NT2/D1 (cell line): ENCODE results near the gene CFAP20DC.
"Not testable (repeated sequence)": the region's sequence is repeated elsewhere in the genome, so short reads cannot be mapped to it uniquely, and the experiment has no call there.

Experiments
- DNase-seq: peaks from one replicate; pipeline ENCODE4 v3.0.0-alpha.2; 2011; ENCODE audit warnings: low read depth, low spot score
- H3K27me3 ChIP-seq: 2 replicates; pipeline ENCODE4 v1.6.0; 2011; ENCODE audit warnings: mild to moderate bottlenecking; ENCODE audit not compliant: insufficient read length, insufficient read depth
- H3K36me3 ChIP-seq: 2 replicates; pipeline ENCODE4 v1.6.1; 2011; ENCODE audit warnings: mild to moderate bottlenecking, low read length, mixed read lengths; ENCODE audit not compliant: insufficient read depth, insufficient read length
- H3K4me1 ChIP-seq: 2 replicates; pipeline ENCODE4 v1.5.1; 2011; ENCODE audit not compliant: insufficient read depth, insufficient read length
- H3K4me3 ChIP-seq: 2 replicates; pipeline ENCODE4 v1.5.1; 2011; ENCODE audit warnings: low read depth; ENCODE audit not compliant: insufficient read length
- H3K9ac ChIP-seq: 2 replicates; pipeline ENCODE4 v1.6.0; 2011; ENCODE audit warnings: low read depth; ENCODE audit not compliant: insufficient read length
- H3K9me3 ChIP-seq: 2 replicates; pipeline ENCODE4 v1.5.1; 2011; ENCODE audit warnings: mild to moderate bottlenecking, low read length; ENCODE audit not compliant: insufficient read depth
- SUZ12 ChIP-seq: IDR thresholded peaks from 2 replicates; pipeline ENCODE4 v1.6.1; 2011; ENCODE audit not compliant: insufficient read length, insufficient read depth; ENCODE audit errors: extremely low read depth
- YY1 ChIP-seq: IDR thresholded peaks from 2 replicates; pipeline ENCODE4 v1.6.1; 2011; ENCODE audit not compliant: insufficient read length, insufficient read depth
- ZNF274 ChIP-seq: IDR thresholded peaks from 2 replicates; pipeline ENCODE4 v1.6.1; 2011; ENCODE audit warnings: mild to moderate bottlenecking, low read depth, low read length

The CFAP20DC gene

DNA sequence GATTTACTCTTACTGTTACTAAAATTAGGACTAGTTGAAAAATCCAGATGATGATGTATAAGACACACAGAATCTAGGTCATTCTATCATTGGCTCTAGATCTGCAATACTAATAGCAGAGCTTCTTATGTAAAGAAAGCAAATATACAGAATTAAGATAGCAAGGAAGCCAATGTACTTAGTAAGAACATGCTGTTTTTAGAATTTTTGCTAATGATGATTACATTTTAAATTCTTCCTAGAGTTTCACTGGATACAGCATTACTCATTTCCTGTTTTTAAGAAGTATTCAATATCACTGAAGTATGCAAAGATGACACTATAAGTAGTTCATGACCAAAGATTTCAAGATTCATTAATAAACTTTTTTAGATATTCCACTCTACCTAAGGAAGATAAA, 60.7 kb downstream of the CFAP20DC start:
- H3K9me3 ChIP-seq = peaks cover 11% of the 10 kb centered on the region; the same call in 1 of the 2 replicates
- no peaks in the 10 kb centered on the region for H3K27me3 ChIP-seq
- no peak for TF ChIP-seq ZNF274
- no peak for TF ChIP-seq SUZ12
- no peak for TF ChIP-seq YY1
- no peak overlapping the region for H3K9ac ChIP-seq
- H3K36me3 ChIP-seq = no peaks in the 10 kb centered on the region
- DNase-seq = no peak
- H3K4me3 ChIP-seq = no peak overlapping the region
- H3K4me1 ChIP-seq = no peaks in the 10 kb centered on the region

DNA sequence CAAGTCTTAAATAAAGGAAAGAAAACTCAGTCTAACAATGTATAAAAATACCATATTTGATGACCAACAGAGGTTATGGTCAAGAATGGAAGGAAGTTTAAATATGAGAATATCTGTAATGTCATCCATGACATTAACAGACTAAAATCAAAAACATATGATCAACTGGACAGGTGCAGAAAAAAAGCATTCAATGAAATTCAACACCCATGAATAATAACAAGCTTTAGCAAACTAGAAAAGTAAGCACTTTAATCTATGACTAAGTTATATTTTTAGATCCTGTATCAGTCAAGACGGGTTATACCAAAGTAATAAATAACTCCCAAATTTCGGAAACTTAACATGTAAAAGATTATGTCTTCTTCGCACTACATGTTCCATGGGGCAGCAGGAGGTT, 61.8 kb downstream of the CFAP20DC start:
- Histone ChIP-seq H3K4me1 (no peaks in the 10 kb centered on the region), H3K9me3 (peaks cover 11% of the 10 kb centered on the region; the same call in 1 of the 2 replicates), H3K4me3 (no peak overlapping the region), H3K27me3 (no peaks in the 10 kb centered on the region), H3K9ac (no peak overlapping the region), H3K36me3 (no peaks in the 10 kb centered on the region)
- DNase-seq = no peak
- TF ChIP-seq ZNF274 (no peak), SUZ12 (no peak), YY1 (no peak)

DNA sequence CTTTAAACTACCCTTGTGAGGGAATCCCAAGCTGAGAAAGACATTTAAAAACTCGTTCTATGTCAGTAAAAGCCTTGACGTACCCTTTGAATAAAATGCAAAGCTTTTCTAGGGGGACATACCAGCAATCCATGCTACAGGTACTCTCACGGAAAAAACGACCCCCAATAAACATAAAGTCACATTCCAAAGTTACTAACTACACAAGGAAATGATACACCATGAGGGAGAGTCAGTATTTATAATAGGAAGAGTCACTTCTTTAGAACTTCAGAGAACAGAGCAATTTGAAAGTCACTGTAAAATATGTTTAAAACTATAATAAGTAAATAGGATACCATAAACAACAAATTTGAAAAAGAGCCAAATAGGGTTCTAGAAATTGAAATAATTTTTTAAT, 63.2 kb downstream of the CFAP20DC start:
- Histone ChIP-seq H3K4me3 (no peak overlapping the region), H3K27me3 (no peaks in the 10 kb centered on the region), H3K9me3 (peaks cover 11% of the 10 kb centered on the region; the same call in 1 of the 2 replicates), H3K9ac (no peak overlapping the region), H3K36me3 (no peaks in the 10 kb centered on the region), H3K4me1 (no peaks in the 10 kb centered on the region)
- DNase-seq = no peak
- TF ChIP-seq SUZ12 (no peak), YY1 (no peak), ZNF274 (no peak)

DNA sequence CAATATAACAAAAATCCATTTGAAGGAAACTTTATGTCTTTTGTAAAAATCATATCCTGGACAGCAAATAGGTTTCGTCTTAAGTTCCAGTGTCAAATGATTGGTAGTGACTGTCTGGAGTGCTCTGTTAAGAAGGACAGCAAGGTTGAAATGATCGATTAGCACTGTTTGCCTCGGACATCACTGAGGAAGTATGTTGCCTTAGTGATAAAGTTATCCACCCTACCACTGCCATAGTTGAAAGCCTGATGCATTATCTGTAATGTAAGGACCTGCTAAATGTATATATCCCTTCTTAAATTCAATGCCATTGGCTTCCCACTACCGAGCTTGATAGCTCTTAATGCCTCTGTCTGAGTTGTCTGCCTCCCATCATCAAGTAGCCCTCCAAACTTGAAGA, 70.0 kb downstream of the CFAP20DC start:
- Histone ChIP-seq H3K36me3 (no peaks in the 10 kb centered on the region), H3K9ac (no peak overlapping the region), H3K9me3 (no peaks in the 10 kb centered on the region), H3K27me3 (no peaks in the 10 kb centered on the region), H3K4me3 (no peak overlapping the region), H3K4me1 (no peaks in the 10 kb centered on the region)
- TF ChIP-seq SUZ12 (no peak), ZNF274 (no peak), YY1 (no peak)
- DNase-seq = no peak

DNA sequence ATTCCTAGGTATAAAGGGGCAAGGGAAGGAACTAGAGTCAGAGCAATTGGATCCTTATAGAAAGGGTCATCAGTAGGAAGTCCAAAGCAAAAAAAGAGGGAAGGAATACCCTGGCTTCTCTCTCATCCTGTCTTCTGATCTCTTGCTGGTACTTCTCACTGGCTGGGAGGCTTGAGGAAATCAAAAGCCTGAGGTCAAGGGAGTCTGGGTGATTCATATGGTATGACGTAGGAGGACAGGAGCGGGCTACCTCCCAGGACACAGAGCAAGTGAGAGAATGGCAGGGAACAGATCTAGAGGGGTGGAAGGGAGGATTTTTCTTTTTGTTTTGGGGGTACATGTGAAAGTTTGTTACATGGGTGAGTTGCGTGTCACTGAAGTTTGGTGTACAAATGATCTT, 76.0 kb downstream of the CFAP20DC start:
- DNase-seq = no peak
- Histone ChIP-seq H3K9ac (no peak overlapping the region), H3K4me3 (no peak overlapping the region), H3K36me3 (no peaks in the 10 kb centered on the region), H3K9me3 (no peaks in the 10 kb centered on the region), H3K4me1 (no peaks in the 10 kb centered on the region), H3K27me3 (no peaks in the 10 kb centered on the region)
- TF ChIP-seq ZNF274 = no peak
- no peak for TF ChIP-seq YY1
- no peak for TF ChIP-seq SUZ12

DNA sequence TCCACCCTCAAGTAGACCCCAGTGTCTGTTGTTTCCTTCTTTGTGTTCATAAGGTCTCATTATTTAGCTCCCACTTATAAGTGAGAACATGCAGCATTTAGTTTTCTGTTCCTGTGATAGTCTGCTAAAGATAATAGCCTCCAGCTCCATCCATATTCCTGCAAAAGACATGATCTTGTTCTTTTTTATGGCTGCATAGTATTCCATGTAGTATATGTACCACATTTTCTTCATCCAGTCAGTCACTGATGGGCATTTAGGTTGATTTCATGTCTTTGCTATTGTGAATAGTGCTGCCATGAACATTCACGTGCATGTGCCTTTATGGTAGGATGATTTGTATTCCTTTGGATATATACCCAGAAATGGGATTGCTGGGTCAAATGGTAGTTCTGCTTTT, 82.0 kb downstream of the CFAP20DC start:
- H3K4me1 ChIP-seq, H3K27me3 ChIP-seq, DNase-seq, H3K36me3 ChIP-seq, H3K9me3 ChIP-seq, H3K4me3 ChIP-seq, H3K9ac ChIP-seq: not testable (repeated sequence)

DNA sequence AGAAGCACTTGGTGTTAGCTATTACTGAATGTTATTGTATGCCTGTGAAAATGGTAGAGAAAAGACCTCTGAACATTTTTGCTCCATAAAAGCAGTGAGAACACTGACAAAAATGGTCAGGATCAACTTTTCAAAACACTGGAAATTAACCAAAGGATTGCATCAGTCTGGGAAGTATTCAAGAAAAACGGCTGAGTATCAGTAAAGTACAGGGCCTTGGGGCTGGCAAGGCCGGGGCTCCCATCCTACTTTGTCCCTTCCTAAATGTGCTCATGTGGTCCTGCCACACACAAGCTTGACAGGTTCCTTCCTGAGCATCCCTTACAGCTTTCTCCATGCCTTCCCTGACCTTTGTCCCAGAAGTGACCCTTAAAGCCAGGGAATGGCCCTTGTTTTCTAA, 84.0 kb downstream of the CFAP20DC start:
- H3K9me3 ChIP-seq = no peaks in the 10 kb centered on the region
- DNase-seq = no peak
- no peaks in the 10 kb centered on the region for H3K27me3 ChIP-seq
- H3K4me1 ChIP-seq = peaks cover 2% of the 10 kb centered on the region
- TF ChIP-seq SUZ12 (no peak), ZNF274 (no peak), YY1 (no peak)
- H3K9ac ChIP-seq = no peak overlapping the region
- H3K4me3 ChIP-seq = no peak overlapping the region
- no peaks in the 10 kb centered on the region for H3K36me3 ChIP-seq

DNA sequence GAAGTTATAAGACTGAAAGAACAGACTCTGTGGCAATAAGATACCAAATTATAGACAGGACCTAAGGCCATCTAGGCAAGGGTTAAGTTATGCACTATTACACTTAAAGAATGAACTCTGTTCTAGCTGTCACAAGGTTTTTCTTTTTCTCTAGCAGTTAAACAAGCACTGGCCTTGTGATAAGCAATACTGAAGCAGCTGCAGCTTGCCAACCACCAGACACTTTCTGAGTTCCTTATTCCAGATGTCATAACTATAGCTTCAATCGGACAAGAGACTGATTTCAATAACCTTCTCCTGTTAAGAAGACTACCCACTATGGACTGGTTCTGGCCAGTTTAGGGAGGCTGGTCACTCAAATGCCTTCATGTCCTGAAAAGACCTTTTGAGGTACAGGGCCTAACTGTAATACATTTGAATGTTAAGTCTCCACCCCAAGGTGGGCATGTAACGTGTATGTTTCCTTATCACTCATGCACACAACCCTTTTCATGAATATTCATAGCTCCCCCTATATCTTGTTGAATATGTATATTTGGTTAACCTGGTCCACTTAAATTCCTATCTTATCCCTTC, 85.8 kb downstream of the CFAP20DC start:
- TF ChIP-seq YY1 (no peak), ZNF274 (no peak)
- Histone ChIP-seq H3K9ac (no peak overlapping the region), H3K9me3 (no peaks in the 10 kb centered on the region), H3K27me3 (no peaks in the 10 kb centered on the region), H3K4me1 (peaks cover 2% of the 10 kb centered on the region), H3K4me3 (no peak overlapping the region), H3K36me3 (no peaks in the 10 kb centered on the region)
- no peak for DNase-seq
